H9 (cell line): Measurements from ENCODE around the gene FAM53B. TPM values are rescaled to one million over a fixed set of nuclear protein-coding genes. Genes with fewer than 3 reads are reported as not detected.

Experiments
- DNase-seq: peaks from one replicate; pipeline ENCODE4 v3.0.0-alpha.2; 2017
- H2AFZ ChIP-seq: one replicate; pipeline ENCODE4 v1.6.1; 2013; ENCODE audit warnings: mild to moderate bottlenecking, low read length, control low read depth, moderate library complexity
- H2AK5ac ChIP-seq: 2 replicates; pipeline ENCODE4 v1.6.1; 2013; ENCODE audit warnings: low read length, control low read depth, mixed read lengths; ENCODE audit not compliant: insufficient read length
- H2BK120ac ChIP-seq: one replicate; pipeline ENCODE4 v1.6.1; 2013; ENCODE audit warnings: low read depth, mild to moderate bottlenecking, low read length, control low read depth, inconsistent platforms; ENCODE audit not compliant: poor library complexity, severe bottlenecking
- H2BK12ac ChIP-seq: 2 replicates; pipeline ENCODE4 v1.6.1; 2013; ENCODE audit warnings: low read length, control low read depth, mixed read lengths, low read depth; ENCODE audit not compliant: insufficient read length
- H2BK15ac ChIP-seq: 2 replicates; pipeline ENCODE4 v1.6.1; 2013; ENCODE audit warnings: low read depth, low read length, control low read depth
- H2BK20ac ChIP-seq: one replicate; pipeline ENCODE4 v1.6.1; 2013; ENCODE audit warnings: low read depth, mild to moderate bottlenecking, low read length, control low read depth, inconsistent platforms; ENCODE audit not compliant: poor library complexity, severe bottlenecking
- H2BK5ac ChIP-seq: 2 replicates; pipeline ENCODE4 v1.6.1; 2013; ENCODE audit warnings: low read length, control low read depth, mixed read lengths; ENCODE audit not compliant: insufficient read length
- H3K14ac ChIP-seq: 2 replicates; pipeline ENCODE4 v1.6.1; 2013; ENCODE audit warnings: low read length, control low read depth; ENCODE audit not compliant: insufficient read depth
- H3K18ac ChIP-seq: 2 replicates; pipeline ENCODE4 v1.6.1; 2013; ENCODE audit warnings: low read depth, mild to moderate bottlenecking, mixed read lengths, low read length, control low read depth; ENCODE audit not compliant: insufficient read length
- H3K23ac ChIP-seq: 2 replicates; pipeline ENCODE4 v1.6.1; 2013; ENCODE audit warnings: low read length, control low read depth, mixed read lengths, low read depth; ENCODE audit not compliant: insufficient read length
- H3K23me2 ChIP-seq: 2 replicates; pipeline ENCODE4 v1.6.1; 2013; ENCODE audit warnings: low read depth, mild to moderate bottlenecking, mixed read lengths, low read length, control low read depth; ENCODE audit not compliant: insufficient read length, poor library complexity, severe bottlenecking
- H3K27ac ChIP-seq: 2 replicates; pipeline ENCODE4 v1.5.1; 2013; ENCODE audit warnings: low read length, control low read depth, mixed read lengths, low read depth; ENCODE audit not compliant: insufficient read length
- H3K27me3 ChIP-seq: 2 replicates; pipeline ENCODE4 v1.6.1; 2013; ENCODE audit warnings: low read length, control low read depth, inconsistent platforms; ENCODE audit not compliant: insufficient read depth
- H3K4ac ChIP-seq: 2 replicates; pipeline ENCODE4 v1.6.1; 2013; ENCODE audit warnings: low read depth, mild to moderate bottlenecking, control low read depth, inconsistent platforms, low read length, moderate library complexity
- H3K4me1 ChIP-seq: 2 replicates; pipeline ENCODE4 v1.6.1; 2013; ENCODE audit warnings: low read length, control low read depth, inconsistent platforms; ENCODE audit not compliant: insufficient read depth
- H3K4me2 ChIP-seq: 2 replicates; pipeline ENCODE4 v1.6.1; 2013; ENCODE audit warnings: low read length, control low read depth, mixed read lengths; ENCODE audit not compliant: insufficient read length, insufficient read depth
- H3K56ac ChIP-seq: 2 replicates; pipeline ENCODE4 v1.6.1; 2013; ENCODE audit warnings: low read depth, mild to moderate bottlenecking, mixed read lengths, low read length, control low read depth; ENCODE audit not compliant: insufficient read length
- H3K79me1 ChIP-seq: 2 replicates; pipeline ENCODE4 v1.6.1; 2013; ENCODE audit warnings: low read depth, mild to moderate bottlenecking, moderate library complexity, low read length, control low read depth, inconsistent platforms; ENCODE audit not compliant: insufficient read depth, poor library complexity, severe bottlenecking
- H3K79me2 ChIP-seq: 2 replicates; pipeline ENCODE4 v1.6.1; 2013; ENCODE audit warnings: low read length, control low read depth, inconsistent platforms; ENCODE audit not compliant: insufficient read depth
- H3K9ac ChIP-seq: 2 replicates; pipeline ENCODE4 v1.6.1; 2013; ENCODE audit warnings: low read length, control low read depth, mixed read lengths; ENCODE audit not compliant: insufficient read length; ENCODE audit errors: extremely low read depth
- H3K9me3 ChIP-seq: one replicate; pipeline ENCODE4 v1.6.1; 2013; ENCODE audit warnings: low read depth, low read length, inconsistent platforms; ENCODE audit not compliant: control insufficient read depth
- H3T11ph ChIP-seq: one replicate; pipeline ENCODE4 v1.6.1; 2013; ENCODE audit warnings: mild to moderate bottlenecking, low read length, control low read depth, inconsistent platforms
- H4K20me1 ChIP-seq: one replicate; pipeline ENCODE4 v1.6.1; 2013; ENCODE audit not compliant: control insufficient read depth, insufficient read length, insufficient read depth
- H4K5ac ChIP-seq: 2 replicates; pipeline ENCODE4 v1.6.1; 2013; ENCODE audit warnings: low read depth, mild to moderate bottlenecking, mixed read lengths, low read length, control low read depth; ENCODE audit not compliant: insufficient read length
- H4K8ac ChIP-seq: replicated peaks from 2 replicates; pipeline ENCODE4 v1.6.1; 2013; ENCODE audit warnings: low read length, control low read depth, mixed read lengths, low read depth; ENCODE audit not compliant: insufficient read length
- H4K91ac ChIP-seq: 2 replicates; pipeline ENCODE4 v1.6.1; 2013; ENCODE audit warnings: low read depth, mild to moderate bottlenecking, moderate library complexity, mixed read lengths, low read length, control low read depth; ENCODE audit not compliant: insufficient read length
- H3K27ac Mint-ChIP-seq, 3 experiments: 2 replicates in 2 of 3; 3 replicates in 1 of 3; pipeline ENCODE4 v1.8.0; 2020 to 2021; ENCODE audit warnings: mixed read lengths in 3 of 3, mild to moderate bottlenecking in 1 of 3, moderate library complexity in 1 of 3
- H3K27me3 Mint-ChIP-seq: 2 replicates; pipeline ENCODE4 v1.8.0; 2021; ENCODE audit warnings: low read depth, mild to moderate bottlenecking, moderate library complexity, mixed read lengths
- H3K36me3 Mint-ChIP-seq, 3 experiments: 2 replicates in 2 of 3; 3 replicates in 1 of 3; pipeline ENCODE4 v1.8.0; 2020 to 2021; ENCODE audit warnings: low read depth in 3 of 3, mixed read lengths in 3 of 3; ENCODE audit not compliant: insufficient read depth in 1 of 3
- H3K4me1 Mint-ChIP-seq, 2 experiments: 2 replicates each; pipeline ENCODE4 v1.8.0; 2020; ENCODE audit warnings: mixed read lengths in 2 of 2
- H3K4me3 Mint-ChIP-seq, 2 experiments: 2 replicates in 1 of 2; 3 replicates in 1 of 2; pipeline ENCODE4 v1.8.0; 2020 to 2021; ENCODE audit warnings: mild to moderate bottlenecking in 2 of 2, mixed read lengths in 2 of 2, moderate library complexity in 1 of 2
- H3K9me3 Mint-ChIP-seq, 2 experiments: 2 replicates in 1 of 2; 3 replicates in 1 of 2; pipeline ENCODE4 v1.8.0; 2020; ENCODE audit warnings: mild to moderate bottlenecking in 2 of 2, mixed read lengths in 2 of 2, moderate library complexity in 1 of 2
- whole genome bisulfite sequencing: extraction: QIAGEN DNeasy Blood & Tissue Kit; methylation state at CpG from one replicate; pipeline ENCODE4 v1.1.7; 2013; ENCODE audit warnings: missing lambda C conversion rate, low lambda C conversion rate, mixed read lengths; ENCODE audit not compliant: insufficient read length; ENCODE audit errors: extremely low coverage; 5-methylcytosine and 5-hydroxymethylcytosine counted together
- total RNA-seq: library from RNA; stranded (reverse); gene quantifications from 2 replicates; pipeline ENCODE4 v1.2.1, GENCODE V29; 2021
- TF ChIP-seq, protein P1 (sequence below): fragments of 200-600 bp; sonication (generic); conservative IDR thresholded peaks from 3 replicates; pipeline ENCODE4 v1.8.0; 2021; ENCODE audit warnings: antibody characterized with exemption, mild to moderate bottlenecking

FAM53B gene
- total RNA-seq, 1 experiment from 2014 or later, result 11.5 TPM

GRCh38 chr10:124666494-124666893 is 77.7 kb downstream of the FAM53B start:
- no peak overlapping the region for H2BK15ac ChIP-seq
- H3K27me3 ChIP-seq, result no peaks in the 10 kb centered on the region
- no peak overlapping the region for H2BK12ac ChIP-seq
- H4K91ac ChIP-seq, result no peak overlapping the region
- no peaks in the 10 kb centered on the region for H3K79me2 ChIP-seq
- H3K9me3 ChIP-seq, result no peaks in the 10 kb centered on the region
- Mint-ChIP-seq H3K27me3 (no peaks in the 10 kb centered on the region), H3K4me1 (peaks cover 16 to 19% of the 10 kb centered on the region in 2 experiments), H3K9me3 (no peaks in the 10 kb centered on the region), H3K36me3 (no peaks in the 10 kb centered on the region; a peak in 1 of 7 replicates), H3K4me3 (no peak overlapping the region), H3K27ac (no peak overlapping the region)
- DNase-seq, result no peak
- no peak overlapping the region for H3K9ac ChIP-seq
- no peak overlapping the region for H3K18ac ChIP-seq
- no peak overlapping the region for H3K56ac ChIP-seq
- no CpG with 5 or more reads among the region's 10 CpGs for WGBS
- H4K20me1 ChIP-seq, result no peaks in the 10 kb centered on the region
- no peak overlapping the region for H3K4ac ChIP-seq
- H2BK5ac ChIP-seq, result no peak overlapping the region
- no peak overlapping the region for H2BK20ac ChIP-seq
- no peak overlapping the region for H2BK120ac ChIP-seq
- no peaks in the 10 kb centered on the region for H3K4me1 ChIP-seq
- no peak overlapping the region for H3K4me2 ChIP-seq
- no peaks in the 10 kb centered on the region for H3K79me1 ChIP-seq
- H2AK5ac ChIP-seq, result no peak overlapping the region
- H2AFZ ChIP-seq, result no peak overlapping the region
- no peak overlapping the region for H3T11ph ChIP-seq
- no peak overlapping the region for H3K14ac ChIP-seq
- no peaks in the 10 kb centered on the region for H3K23me2 ChIP-seq
- no peak overlapping the region for H4K8ac ChIP-seq
- TF ChIP-seq, protein P1, sequence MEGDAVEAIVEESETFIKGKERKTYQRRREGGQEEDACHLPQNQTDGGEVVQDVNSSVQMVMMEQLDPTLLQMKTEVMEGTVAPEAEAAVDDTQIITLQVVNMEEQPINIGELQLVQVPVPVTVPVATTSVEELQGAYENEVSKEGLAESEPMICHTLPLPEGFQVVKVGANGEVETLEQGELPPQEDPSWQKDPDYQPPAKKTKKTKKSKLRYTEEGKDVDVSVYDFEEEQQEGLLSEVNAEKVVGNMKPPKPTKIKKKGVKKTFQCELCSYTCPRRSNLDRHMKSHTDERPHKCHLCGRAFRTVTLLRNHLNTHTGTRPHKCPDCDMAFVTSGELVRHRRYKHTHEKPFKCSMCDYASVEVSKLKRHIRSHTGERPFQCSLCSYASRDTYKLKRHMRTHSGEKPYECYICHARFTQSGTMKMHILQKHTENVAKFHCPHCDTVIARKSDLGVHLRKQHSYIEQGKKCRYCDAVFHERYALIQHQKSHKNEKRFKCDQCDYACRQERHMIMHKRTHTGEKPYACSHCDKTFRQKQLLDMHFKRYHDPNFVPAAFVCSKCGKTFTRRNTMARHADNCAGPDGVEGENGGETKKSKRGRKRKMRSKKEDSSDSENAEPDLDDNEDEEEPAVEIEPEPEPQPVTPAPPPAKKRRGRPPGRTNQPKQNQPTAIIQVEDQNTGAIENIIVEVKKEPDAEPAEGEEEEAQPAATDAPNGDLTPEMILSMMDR, result no peak
- no peak overlapping the region for H4K5ac ChIP-seq
- no peak overlapping the region for H3K27ac ChIP-seq
- H3K23ac ChIP-seq, result no peak overlapping the region
